HT-29 (cell line): ENCODE results near the gene MDH2. TPM values are rescaled to one million over a fixed set of nuclear protein-coding genes. Genes with fewer than 3 reads are reported as not detected.
"Not testable (repeated sequence)": the region's sequence is repeated elsewhere in the genome, so short reads cannot be mapped to it uniquely, and the experiment has no call there.

Experiments used
- DNase-seq: peaks from one replicate; pipeline ENCODE4 v3.0.0-alpha.2; 2015; ENCODE audit warnings: low spot score
- small RNA-seq: library from RNA; depleted of rRNA; stranded (forward); fragments of <200 nt; gene quantifications from one replicate; pipeline ENCODE3, GENCODE V24; 2014
- total RNA-seq: library from RNA; depleted of rRNA; stranded (reverse); fragments of >200 nt; shearing (Covaris generic); gene quantifications from 2 replicates; pipeline ENCODE4 v1.2.3, GENCODE V29; 2014; rRNA removed

The MDH2 gene
- total RNA-seq, 1 experiment from 2014 or later, result 199 TPM

GRCh38 chr7:76108540-76109233 is 60.8 kb downstream of the MDH2 start:
- DNase-seq, result peak; percentile 92

GRCh38 chr7:76113042-76113630 is 65.2 kb downstream of the MDH2 start:
- not testable (repeated sequence) for DNase-seq

- DNase-seq, result not testable (repeated sequence)
These were observed 66.8 kb downstream of the MDH2 start for GRCh38 chr7:76114742-76115141.

Small RNA genes within 50 kb of the gene (small RNA-seq; reads per million reads assigned to genes)
- not detected for gene RNU6-863P

Other genes with a start within 250 kb of the MDH2 start
- not detected in 2 replicates for gene CCL24, start 234.3 kb upstream of the MDH2 start, total RNA-seq
- gene RHBDD2, start 169.1 kb upstream of the MDH2 start, total RNA-seq, result 53.8 and 58.7 TPM in 2 replicates
- gene POR, start 133.0 kb upstream of the MDH2 start, total RNA-seq, result 222 and 263 TPM in 2 replicates
- gene TMEM120A, start 53.5 kb upstream of the MDH2 start, total RNA-seq, result 29.3 and 32.8 TPM in 2 replicates
- 38.3 and 44.2 TPM in 2 replicates for gene STYXL1, start 106 bp upstream of the MDH2 start, total RNA-seq
- gene SRRM3, start 153.8 kb downstream of the MDH2 start, total RNA-seq, result 0.05 TPM in 1 of 2 replicates, not detected in the other